Measurements from ENCODE around the gene CELF4. TPM values are rescaled to one million over a fixed set of nuclear protein-coding genes. Genes with fewer than 3 reads are reported as not detected.

Gene CELF4
- total and polyA plus RNA-seq, 2 of the 4 experiments (the other 2 are of a cell fraction) = not detected

GRCh38 chr18:37612524-37613252 is 47.1 kb upstream of the CELF4 start:
- BruUV-seq (replicated peaks) = no TSS peak
- no peaks in the 10 kb centered on the region for H3K79me1 ChIP-seq (ENCODE audit: low read depth in 1 of 2, low read length in 2 of 2)
- no peak overlapping the region for H4K5ac ChIP-seq (ENCODE audit: low read depth, low read length)
- no peak overlapping the region for H2BK20ac ChIP-seq (ENCODE audit: low read depth, low read length)
- no peak overlapping the region for H3K4ac ChIP-seq (ENCODE audit: low read depth, low read length)
- no peak overlapping the region for H2AFZ ChIP-seq (replicated peaks; ENCODE audit: low read length, poor library complexity)
- no peak overlapping the region for H4K8ac ChIP-seq (ENCODE audit: low read depth in 2 of 2, low read length in 2 of 2)
- H3K27ac ChIP-seq (ENCODE audit: insufficient read depth, low read length) = no peak overlapping the region
- H3K56ac ChIP-seq (ENCODE audit: extremely low read depth, insufficient read depth, low read length) = no peak overlapping the region
- no peak overlapping the region for H2BK5ac ChIP-seq (ENCODE audit: low read depth, low read length, poor library complexity, severe bottlenecking)
- TF ChIP-seq ELK1 (IDR thresholded peaks at IDR 0.05; ENCODE audit: borderline replicate concordance, low read depth, low read length) = no peak
- TF ChIP-seq USF2 (IDR thresholded peaks at IDR 0.05; ENCODE audit: low read depth, low read length) = no peak
- TF ChIP-seq FOS (IDR thresholded peaks at IDR 0.05; ENCODE audit: low read depth, low read length) = no peak
- no peak for TF ChIP-seq NFE2L2 (IDR thresholded peaks at IDR 0.05; ENCODE audit: low read depth, low read length)
- no peak for TF ChIP-seq SMC3 (IDR thresholded peaks at IDR 0.05; ENCODE audit: low read depth, low read length)
- no peak for TF ChIP-seq CEBPB (IDR thresholded peaks at IDR 0.05; ENCODE audit: low read depth, low read length)
- TF ChIP-seq RCOR1 (IDR thresholded peaks at IDR 0.05; ENCODE audit: insufficient replicate concordance, low read length) = no peak
- no peak for TF ChIP-seq RFX5 (IDR thresholded peaks at IDR 0.05; ENCODE audit: low read depth, low read length)
- no peak for TF ChIP-seq CTCF (conservative IDR thresholded peaks at IDR 0.05; ENCODE audit: low read depth, low read length)
- TF ChIP-seq CHD1 (IDR thresholded peaks at IDR 0.05; ENCODE audit: low read depth, low read length) = no peak
- TF ChIP-seq MXI1 (IDR thresholded peaks at IDR 0.05; ENCODE audit: borderline replicate concordance, low read depth, low read length) = no peak
- TF ChIP-seq RAD21 (IDR thresholded peaks at IDR 0.05; ENCODE audit: low read length) = no peak
- no peak for TF ChIP-seq MAZ (IDR thresholded peaks at IDR 0.05; ENCODE audit: borderline replicate concordance, low read depth, low read length)
- no peak for TF ChIP-seq POLR2A (IDR thresholded peaks at IDR 0.05; ENCODE audit: low read depth, low read length)
- TF ChIP-seq MAFK (IDR thresholded peaks at IDR 0.05; ENCODE audit: low read depth, low read length) = no peak
- no peak for TF ChIP-seq BHLHE40 (IDR thresholded peaks at IDR 0.05; ENCODE audit: low read depth, low read length)
- H3K14ac ChIP-seq (replicated peaks; ENCODE audit: low read depth, low read length) = no peak overlapping the region
- H3K9me3 ChIP-seq (ENCODE audit: control insufficient read depth, insufficient read depth, low read length) = peaks cover 8% of the 10 kb centered on the region; the same call in 1 of the 2 replicates
- ATAC-seq (ENCODE audit: low read depth) (no peak), DNase-seq (no peak)
- intact Hi-C loops (cut with micrococcal nuclease) (no loop called here), dilution Hi-C loops (cut with HindIII; ENCODE audit: low sequenced_read_pairs, unreplicated experiment) (no loop called here), in situ Hi-C loops (cut with MboI; ENCODE audit: low sequenced_read_pairs) (no loop called here)
- H3K18ac ChIP-seq (ENCODE audit: low read depth, low read length) = no peak overlapping the region
- no peaks in the 10 kb centered on the region for H3K9me1 ChIP-seq (ENCODE audit: insufficient read depth, low read length)
- H2AK9ac ChIP-seq (replicated peaks; ENCODE audit: low read depth, low read length, poor library complexity) = no peak overlapping the region
- no peak overlapping the region for H3K9ac ChIP-seq (ENCODE audit: low read depth, low read length)
- no peak overlapping the region for H2BK15ac ChIP-seq (ENCODE audit: low read depth, low read length)
- H3K36me3 ChIP-seq (ENCODE audit: control insufficient read depth, insufficient read depth, low read length) = no peaks in the 10 kb centered on the region
- no peak overlapping the region for H2AK5ac ChIP-seq (ENCODE audit: low read depth, low read length)
- H3K4me1 ChIP-seq (ENCODE audit: control insufficient read depth, insufficient read depth, low read length) = no peaks in the 10 kb centered on the region
- no peaks in the 10 kb centered on the region for H3K27me3 ChIP-seq (ENCODE audit: control insufficient read depth, insufficient read depth, low read length)
- no peak overlapping the region for H3K4me2 ChIP-seq (ENCODE audit: low read depth, low read length)
- CTCF ChIA-PET = no interaction called here
- no peak overlapping the region for H2BK120ac ChIP-seq (ENCODE audit: low read depth, low read length)
- no peaks in the 10 kb centered on the region for H4K20me1 ChIP-seq (ENCODE audit: insufficient read depth, low read length)
- H3K4me3 ChIP-seq (ENCODE audit: insufficient read depth, low read depth, low read length) = no peak overlapping the region
- no peak overlapping the region for H4K91ac ChIP-seq (ENCODE audit: insufficient read depth, low read depth, low read length)
- H3K23ac ChIP-seq (ENCODE audit: low read depth, low read length) = no peak overlapping the region
- POLR2A ChIA-PET (ENCODE audit: unreplicated experiment) = no interaction called here
- 0% methylated on average over 2 of the region's 5 CpGs; no CpG with 5 or more reads in 1 of the 2 experiments for WGBS, 2 experiments (ENCODE audit: extremely low coverage in 2 of 2, insufficient read length in 1 of 2)
